Measurements from ENCODE around the gene RPA3. TPM values are rescaled to one million over a fixed set of nuclear protein-coding genes. Genes with fewer than 3 reads are reported as not detected.

The RPA3 gene
- total RNA-seq, 1 donor from 2014 or later: 23.5 TPM

GRCh38 chr7:7612519-7612918 is 105.9 kb downstream of the RPA3 start:
- no peak for DNase-seq (ENCODE audit: low read depth, low spot score)

GRCh38 chr7:7609330-7609729 is 109.1 kb downstream of the RPA3 start:
- no peak for DNase-seq (ENCODE audit: low read depth, low spot score)

GRCh38 chr7:7607010-7607409 is 111.4 kb downstream of the RPA3 start:
- DNase-seq (ENCODE audit: low read depth, low spot score): no peak

GRCh38 chr7:7596176-7596575 is 122.2 kb downstream of the RPA3 start:
- no peak for DNase-seq (ENCODE audit: low read depth, low spot score)

- no peak for DNase-seq (ENCODE audit: low read depth, low spot score)
Measured at GRCh38 chr7:7595451-7595850, 123.0 kb downstream of the RPA3 start.

Other genes starting within 250 kb of the RPA3 start
- gene COL28A1, start 182.7 kb downstream of the RPA3 start, total RNA-seq: not detected in 2 replicates
- gene MIOS, start 151.7 kb downstream of the RPA3 start, total RNA-seq: 27.4 and 30.7 TPM in 2 replicates
- gene UMAD1, start 77.9 kb downstream of the RPA3 start, total RNA-seq: 4.6 and 5.5 TPM in 2 replicates

Data from pulmonary artery endothelial cell (primary cell).